GM12878 (cell line): Measurements from ENCODE around the gene NHERF2. TPM values are rescaled to one million over a fixed set of nuclear protein-coding genes. Genes with fewer than 3 reads are reported as not detected.

ENCODE experiments used
- ATAC-seq: fragments of 200-7000 bp; cut with Tn5 transposase; 3 replicates; pipeline ENCODE4 v1.9.1; 2020; ENCODE audit warnings: mild to moderate bottlenecking, moderate library complexity
- BruUV-seq: library from RNA; stranded (reverse); fragments of 400-500 nt; replicated peaks from 2 replicates; lab custom pipeline; 2021; lab: Mats Ljungman, UMichigan
- CTCF ChIA-PET: fragments of 300-600 bp; sonication (Branson Sonifier 250); formaldehyde crosslinking; extraction: SDS; loops from one replicate; lab custom pipeline; 2021; ENCODE audit warnings: inconsistent platforms; lab: Yijun Ruan, JAX
- POLR2A ChIA-PET: fragments of 350-600 bp; formaldehyde crosslinking; extraction: SDS; loops from one replicate; lab custom pipeline; 2021; ENCODE audit warnings: inconsistent platforms; lab: Charles Lee
- RAD21 ChIA-PET: fragments of 300-600 bp; sonication (Branson Sonifier 250); formaldehyde crosslinking; loops from one replicate; lab custom pipeline; 2023; ENCODE audit warnings: antibody characterized with exemption; ENCODE audit not compliant: unreplicated experiment; lab: Charles Lee
- SMC1A ChIA-PET: fragments of 300-600 bp; sonication (Branson Sonifier 250); formaldehyde crosslinking; loops from one replicate; lab custom pipeline; 2023; ENCODE audit not compliant: unreplicated experiment, uncharacterized antibody; lab: Charles Lee
- DNase-seq: peaks from one replicate; pipeline ENCODE4 v3.0.0-alpha.2; 2011; ENCODE audit warnings: low read depth, low spot score
- FAIRE-seq: peaks from 3 replicates; lab custom pipeline; 2011; peaks lifted over from hg19 to GRCh38; lab: Jason Lieb, UNC
- H2AFZ ChIP-seq: 2 replicates; pipeline ENCODE4 v1.6.0; 2011; ENCODE audit warnings: low read depth, low read length, control low read depth; ENCODE audit not compliant: control insufficient read depth
- H3K27ac ChIP-seq: 2 replicates; pipeline ENCODE4 v1.5.1; 2011; ENCODE audit warnings: control low read depth; ENCODE audit not compliant: control insufficient read depth, insufficient read depth
- H3K27me3 ChIP-seq, 2 experiments: replicated peaks in 1 of 2; 2 replicates each; pipeline versions ENCODE4 v1.6.0 to v1.6.1; 2011; ENCODE audit warnings: low read length in 1 of 2; ENCODE audit not compliant: control insufficient read depth in 2 of 2, insufficient read depth in 2 of 2
- H3K36me3 ChIP-seq, 2 experiments: 2 replicates each; pipeline ENCODE4 v1.5.1; 2011; ENCODE audit warnings: low read length in 1 of 2; ENCODE audit not compliant: control insufficient read depth in 2 of 2, insufficient read depth in 2 of 2
- H3K4me1 ChIP-seq: 2 replicates; pipeline ENCODE4 v1.6.1; 2011; ENCODE audit warnings: mild to moderate bottlenecking, low read length, moderate library complexity, mixed read lengths; ENCODE audit not compliant: control insufficient read depth, insufficient read depth
- H3K4me2 ChIP-seq: 2 replicates; pipeline ENCODE4 v1.6.0; 2011; ENCODE audit warnings: control low read depth; ENCODE audit not compliant: control insufficient read depth, insufficient read depth
- H3K4me3 ChIP-seq: fragments of 200-600 bp; sonication (generic); 2 replicates; pipeline ENCODE4 v1.5.1; 2016
- H3K79me2 ChIP-seq: 2 replicates; pipeline ENCODE4 v1.6.0; 2011; ENCODE audit warnings: low read length; ENCODE audit not compliant: control insufficient read depth, insufficient read depth
- H3K9ac ChIP-seq: 2 replicates; pipeline ENCODE4 v1.8.0; 2011; ENCODE audit warnings: low read length, control low read depth, mixed read lengths; ENCODE audit not compliant: control insufficient read depth, insufficient read depth
- H3K9me3 ChIP-seq: replicated peaks from 3 replicates; pipeline ENCODE4 v1.5.1; 2011; ENCODE audit warnings: mild to moderate bottlenecking, low read length; ENCODE audit not compliant: control insufficient read depth, insufficient read depth
- H4K20me1 ChIP-seq: 2 replicates; pipeline ENCODE4 v1.6.0; 2011; ENCODE audit not compliant: control insufficient read depth, insufficient read depth
- ATF7 ChIP-seq: fragments of 450-650 bp; IDR thresholded peaks from 2 replicates; pipeline ENCODE4 v1.6.1; 2016; ENCODE audit warnings: low read depth, mild to moderate bottlenecking
- CBFB ChIP-seq: IDR thresholded peaks from 2 replicates; pipeline ENCODE4 v1.6.1; 2016; ENCODE audit warnings: antibody characterized with exemption, low read depth
- CHD2 ChIP-seq: IDR thresholded peaks from 2 replicates; pipeline ENCODE4 v1.6.1; 2011; ENCODE audit warnings: low read depth, low read length, improper control_type of control experiment, borderline replicate concordance
- CREB1 ChIP-seq: IDR thresholded peaks from 2 replicates; pipeline ENCODE4 v1.6.1; 2012; ENCODE audit warnings: low read depth, mild to moderate bottlenecking, inconsistent platforms
- JUND ChIP-seq: IDR thresholded peaks from 2 replicates; pipeline ENCODE4 v1.6.1; 2012; ENCODE audit warnings: low read depth, mild to moderate bottlenecking, low read length, improper control_type of control experiment, moderate library complexity
- PML ChIP-seq: IDR thresholded peaks from 2 replicates; pipeline ENCODE4 v1.6.1; 2012; ENCODE audit warnings: low read length, inconsistent platforms
- SREBF2 ChIP-seq: IDR thresholded peaks from 2 replicates; pipeline ENCODE4 v1.6.1; 2012; ENCODE audit warnings: mild to moderate bottlenecking, low read length
- WGBS: methylation state at CpG from one replicate; pipeline ENCODE4 v1.1.6; 2016; ENCODE audit warnings: low lambda C conversion rate; ENCODE audit not compliant: insufficient replicate concordance, insufficient coverage; ENCODE audit errors: missing lambda C conversion rate; 5-methylcytosine and 5-hydroxymethylcytosine counted together
- in situ Hi-C: fragments of 300-500 bp; cut with MboI; formaldehyde crosslinking; loops from 9 replicates; pipeline ENCODE4 v1.14.3; 2018; ENCODE audit warnings: mixed read lengths
- intact Hi-C: fragments of 100-400 bp; cut with micrococcal nuclease; formaldehyde crosslinking; loops from one replicate; pipeline ENCODE4 v1.14.2; 2022; ENCODE audit not compliant: unreplicated experiment
- polyA plus RNA-seq, 11 experiments: library from polyadenylated mRNA; depleted of rRNA in 4 of 11; unstranded in 6 of 11; stranded (reverse) in 5 of 11; fragments of >200 nt; fragmentation: Nextera tagmentation in 4 of 11; fragmentation: Illumina TruSeq in 1 of 11; extraction: Ambion mirVana in 4 of 11; extraction: Trizol in 1 of 11; gene quantifications; 1 replicate in 1 of 11; 2 replicates in 10 of 11; pipeline versions ENCODE4 v1.2.1 to v1.2.3, GENCODE V29; 2011 to 2016; ENCODE audit warnings: inconsistent platforms in 2 of 11, missing spikeins in 2 of 11, low read depth in 1 of 11
- total RNA-seq, 4 experiments: library from RNA; depleted of rRNA in 3 of 4; stranded (reverse); fragments of >200 nt in 3 of 4; fragmentation: Illumina TruSeq in 1 of 4; extraction: Trizol in 1 of 4; gene quantifications; 2 replicates each; pipeline versions ENCODE4 v1.2.1 to v1.2.3, GENCODE V29; 2013 to 2021
- TF ChIP-seq, protein P1 (sequence below): IDR thresholded peaks from 2 replicates; pipeline ENCODE4 v1.6.1; 2012; ENCODE audit warnings: mild to moderate bottlenecking, low read depth, low read length
- TF ChIP-seq, protein P2 (sequence below): IDR thresholded peaks from 2 replicates; pipeline ENCODE4 v1.6.1; 2011; ENCODE audit warnings: borderline replicate concordance, low read depth, mild to moderate bottlenecking, moderate library complexity, mixed read lengths, low read length; ENCODE audit not compliant: insufficient read depth; ENCODE audit errors: extremely low read length
- TF ChIP-seq, protein P3 (sequence below): IDR thresholded peaks from 2 replicates; pipeline ENCODE4 v1.6.1; 2011; ENCODE audit warnings: low read depth, mild to moderate bottlenecking, low read length, moderate library complexity, borderline replicate concordance; ENCODE audit errors: extremely low read depth

NHERF2 gene
- total and polyA plus RNA-seq, 10 of the 15 experiments (the other 5 are each of a cell fraction or from before 2014, with no cell fraction given), result 0.05 to 0.31 (median 0.08) TPM; not detected in 4

DNA sequence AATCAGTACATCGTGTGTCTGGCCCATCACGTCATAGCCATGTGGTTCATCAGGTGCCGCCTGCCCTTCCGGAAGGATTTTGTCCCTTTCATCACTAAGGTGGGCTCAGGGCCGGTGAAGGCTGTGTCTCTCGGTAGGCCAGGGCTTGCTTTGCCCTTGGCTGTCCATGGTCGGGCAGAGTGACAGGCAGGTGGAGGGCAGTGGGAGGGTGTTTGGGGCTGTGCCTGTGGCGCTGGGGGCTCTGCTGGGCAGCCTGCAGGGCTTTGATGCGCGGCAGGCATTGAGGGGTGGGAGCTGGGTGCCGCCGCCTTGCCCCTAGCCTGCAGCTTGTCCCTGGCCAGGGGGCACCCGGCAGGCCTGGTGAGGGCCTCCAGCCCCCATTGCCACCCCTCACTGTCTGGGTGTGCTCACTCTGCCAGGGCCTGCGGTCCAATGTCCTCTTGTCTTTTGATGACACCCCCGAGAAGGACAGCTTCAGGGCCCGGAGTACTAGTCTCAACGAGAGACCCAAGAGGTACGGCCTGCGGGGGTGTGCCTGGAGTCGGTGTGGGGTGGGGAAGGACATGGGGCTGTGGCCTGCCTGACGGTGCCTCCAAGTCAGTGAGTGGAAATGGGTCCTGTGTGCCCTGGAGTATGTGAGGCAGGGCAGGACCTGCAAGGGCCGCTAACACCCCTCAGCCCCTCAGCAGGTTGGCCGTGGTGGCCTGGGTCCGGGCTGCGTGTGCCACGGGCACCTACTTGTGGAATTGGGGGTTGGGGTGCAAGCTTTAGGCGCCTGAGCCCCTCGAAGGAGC is 49.6 kb downstream of the NHERF2 start:
- Histone ChIP-seq H3K27ac (no peak overlapping the region), H2AFZ (no peak overlapping the region), H4K20me1 (no peaks in the 10 kb centered on the region), H3K9ac (no peak overlapping the region), H3K36me3 (peaks cover 0 to 7% of the 10 kb centered on the region in 2 experiments; a peak in 3 of 4 replicates), H3K4me1 (no peaks in the 10 kb centered on the region), H3K9me3 (no peaks in the 10 kb centered on the region), H3K4me3 (no peak overlapping the region), H3K4me2 (no peak overlapping the region), H3K27me3 (no peaks in the 10 kb centered on the region), H3K79me2 (no peaks in the 10 kb centered on the region)
- intact Hi-C loops (no loop called here), in situ Hi-C loops (no loop called here)
- no peak for TF ChIP-seq CREB1
- TF ChIP-seq, protein P1, sequence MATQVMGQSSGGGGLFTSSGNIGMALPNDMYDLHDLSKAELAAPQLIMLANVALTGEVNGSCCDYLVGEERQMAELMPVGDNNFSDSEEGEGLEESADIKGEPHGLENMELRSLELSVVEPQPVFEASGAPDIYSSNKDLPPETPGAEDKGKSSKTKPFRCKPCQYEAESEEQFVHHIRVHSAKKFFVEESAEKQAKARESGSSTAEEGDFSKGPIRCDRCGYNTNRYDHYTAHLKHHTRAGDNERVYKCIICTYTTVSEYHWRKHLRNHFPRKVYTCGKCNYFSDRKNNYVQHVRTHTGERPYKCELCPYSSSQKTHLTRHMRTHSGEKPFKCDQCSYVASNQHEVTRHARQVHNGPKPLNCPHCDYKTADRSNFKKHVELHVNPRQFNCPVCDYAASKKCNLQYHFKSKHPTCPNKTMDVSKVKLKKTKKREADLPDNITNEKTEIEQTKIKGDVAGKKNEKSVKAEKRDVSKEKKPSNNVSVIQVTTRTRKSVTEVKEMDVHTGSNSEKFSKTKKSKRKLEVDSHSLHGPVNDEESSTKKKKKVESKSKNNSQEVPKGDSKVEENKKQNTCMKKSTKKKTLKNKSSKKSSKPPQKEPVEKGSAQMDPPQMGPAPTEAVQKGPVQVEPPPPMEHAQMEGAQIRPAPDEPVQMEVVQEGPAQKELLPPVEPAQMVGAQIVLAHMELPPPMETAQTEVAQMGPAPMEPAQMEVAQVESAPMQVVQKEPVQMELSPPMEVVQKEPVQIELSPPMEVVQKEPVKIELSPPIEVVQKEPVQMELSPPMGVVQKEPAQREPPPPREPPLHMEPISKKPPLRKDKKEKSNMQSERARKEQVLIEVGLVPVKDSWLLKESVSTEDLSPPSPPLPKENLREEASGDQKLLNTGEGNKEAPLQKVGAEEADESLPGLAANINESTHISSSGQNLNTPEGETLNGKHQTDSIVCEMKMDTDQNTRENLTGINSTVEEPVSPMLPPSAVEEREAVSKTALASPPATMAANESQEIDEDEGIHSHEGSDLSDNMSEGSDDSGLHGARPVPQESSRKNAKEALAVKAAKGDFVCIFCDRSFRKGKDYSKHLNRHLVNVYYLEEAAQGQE, result no peak
- TF ChIP-seq SREBF2, result no peak
- TF ChIP-seq CHD2, result no peak
- TF ChIP-seq CBFB, result no peak
- TF ChIP-seq PML, result no peak
- TF ChIP-seq JUND, result no peak
- TF ChIP-seq, protein P2, sequence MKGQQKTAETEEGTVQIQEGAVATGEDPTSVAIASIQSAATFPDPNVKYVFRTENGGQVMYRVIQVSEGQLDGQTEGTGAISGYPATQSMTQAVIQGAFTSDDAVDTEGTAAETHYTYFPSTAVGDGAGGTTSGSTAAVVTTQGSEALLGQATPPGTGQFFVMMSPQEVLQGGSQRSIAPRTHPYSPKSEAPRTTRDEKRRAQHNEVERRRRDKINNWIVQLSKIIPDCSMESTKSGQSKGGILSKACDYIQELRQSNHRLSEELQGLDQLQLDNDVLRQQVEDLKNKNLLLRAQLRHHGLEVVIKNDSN, result no peak
- TF ChIP-seq, protein P3, sequence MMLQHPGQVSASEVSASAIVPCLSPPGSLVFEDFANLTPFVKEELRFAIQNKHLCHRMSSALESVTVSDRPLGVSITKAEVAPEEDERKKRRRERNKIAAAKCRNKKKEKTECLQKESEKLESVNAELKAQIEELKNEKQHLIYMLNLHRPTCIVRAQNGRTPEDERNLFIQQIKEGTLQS, result no peak
- TF ChIP-seq ATF7, result no peak
- no peak for ATAC-seq
- RAD21 ChIA-PET, result no interaction called here
- no TSS peak for BruUV-seq
- 90% methylated on average over 28 of the region's 28 CpGs for WGBS
- no peak for DNase-seq
- CTCF ChIA-PET, result no interaction called here
- FAIRE-seq, result no peak
- SMC1A ChIA-PET, result no interaction called here
- POLR2A ChIA-PET, result interaction anchor here (0.6 kb wide), 1 partner anchor 79 kb away, joined by 4 read pairs; the partner anchor contains the start of gene TRAF7
